CD4-positive, CD25-positive, alpha-beta regulatory T cell (primary cell): ENCODE data around the gene IGF1R. TPM values are rescaled to one million over a fixed set of nuclear protein-coding genes. Genes with fewer than 3 reads are reported as not detected.
A peak's percentile ranks its signal among the peaks of the same experiment; 100 is the strongest.

Experiments used
- ATAC-seq, 2 donors: fragments of 150-1000 bp; cut with Tn5 transposase; one replicate each; pipeline ENCODE4 v1.10.0; 2021; ENCODE audit warnings: low read depth in 2 of 2, moderate number of reproducible peaks in 2 of 2, moderate library complexity in 1 of 2
- DNase-seq, 3 donors: peaks; one replicate each; pipeline versions ENCODE4 v3.0.0 to v3.0.0-alpha.2; 2012 to 2022; ENCODE audit warnings: mixed read lengths in 1 of 3
- H3K27ac ChIP-seq: one replicate; pipeline ENCODE4 v1.7.0; 2013; ENCODE audit warnings: mild to moderate bottlenecking, low read length; ENCODE audit not compliant: insufficient read depth, poor library complexity, severe bottlenecking
- H3K27me3 ChIP-seq: one replicate; pipeline ENCODE4 v1.7.0; 2013; ENCODE audit warnings: low read length; ENCODE audit not compliant: control insufficient read depth, insufficient read depth
- H3K36me3 ChIP-seq: one replicate; pipeline ENCODE4 v1.7.0; 2013; ENCODE audit warnings: mild to moderate bottlenecking, low read length, moderate library complexity; ENCODE audit not compliant: control insufficient read depth, insufficient read depth
- H3K4me1 ChIP-seq: 2 replicates; pipeline ENCODE4 v1.7.0; 2013; ENCODE audit warnings: mild to moderate bottlenecking, low read length; ENCODE audit not compliant: insufficient read depth, control insufficient read depth, poor library complexity, severe bottlenecking
- H3K4me3 ChIP-seq: one replicate; pipeline ENCODE4 v1.7.0; 2013; ENCODE audit warnings: low read depth, mild to moderate bottlenecking, low read length, moderate library complexity
- H3K9me3 ChIP-seq, 2 experiments: 1 replicate in 1 of 2; 2 replicates in 1 of 2; pipeline ENCODE4 v1.7.0; 2013; ENCODE audit warnings: low read length in 2 of 2, mild to moderate bottlenecking in 1 of 2, moderate library complexity in 1 of 2; ENCODE audit not compliant: control insufficient read depth in 2 of 2
- H3K27ac Mint-ChIP-seq, 3 donors: one replicate each; pipeline ENCODE4 v1.8.0; 2020 to 2022; ENCODE audit warnings: mild to moderate bottlenecking in 3 of 3, mixed read lengths in 3 of 3, moderate library complexity in 2 of 3
- H3K27me3 Mint-ChIP-seq: one replicate; pipeline ENCODE4 v1.8.0; 2022; ENCODE audit warnings: mild to moderate bottlenecking, mixed read lengths
- H3K36me3 Mint-ChIP-seq: one replicate; pipeline ENCODE4 v1.8.0; 2020; ENCODE audit warnings: mixed read lengths
- H3K4me1 Mint-ChIP-seq, 4 donors: one replicate each; pipeline ENCODE4 v1.8.0; 2020 to 2022; ENCODE audit warnings: mixed read lengths in 4 of 4, mild to moderate bottlenecking in 1 of 4
- H3K4me3 Mint-ChIP-seq, 4 donors: one replicate each; pipeline ENCODE4 v1.8.0; 2020 to 2022; ENCODE audit warnings: mild to moderate bottlenecking in 4 of 4, mixed read lengths in 4 of 4, moderate library complexity in 3 of 4
- H3K9me3 Mint-ChIP-seq, 7 donors: one replicate each; pipeline ENCODE4 v1.8.0; 2020 to 2022; ENCODE audit warnings: mixed read lengths in 7 of 7, mild to moderate bottlenecking in 3 of 7, moderate library complexity in 2 of 7
- polyA plus RNA-seq, 4 donors: library from polyadenylated mRNA; unstranded; fragments of 300-500 nt; fragmentation: Illumina TruSeq; gene quantifications; one replicate each; pipeline ENCODE4 v1.2.3, GENCODE V29; 2021
- total RNA-seq: library from RNA; stranded (reverse); gene quantifications from one replicate; pipeline ENCODE4 v1.2.3, GENCODE V29; 2022

Gene IGF1R
- total and polyA plus RNA-seq, 5 donors from 2014 or later: 1.6 to 14.2 (median 3.6) TPM

DNA sequence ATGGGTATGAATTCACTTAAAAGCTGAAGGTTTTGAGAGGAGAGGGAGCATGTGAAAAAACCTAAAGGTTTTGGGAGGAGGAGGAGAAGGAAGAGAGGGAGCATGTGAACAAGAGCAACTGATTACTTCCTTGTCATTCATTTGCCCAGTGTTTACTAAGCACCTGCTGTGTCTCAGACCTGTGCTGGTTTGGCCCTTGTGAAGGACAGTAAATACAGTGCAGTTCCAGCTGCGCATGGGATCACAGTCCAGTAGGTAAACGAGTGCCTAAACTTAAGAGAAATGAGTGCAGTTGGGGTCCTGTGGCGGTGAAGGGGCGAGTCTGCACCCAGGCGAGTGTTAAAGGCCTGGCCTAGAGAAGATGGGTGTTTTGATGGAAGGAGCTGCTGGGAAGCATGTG lies 38.6 kb downstream of the IGF1R start:
- H3K27ac Mint-ChIP-seq: peak overlapping the region in 2 of 3 donors; percentile 34

GRCh38 chr15:98689431-98689861 lies 41.1 kb downstream of the IGF1R start:
- peaks cover 0 to 78% (median 11%) of the 10 kb centered on the region in 4 donors for H3K4me1 Mint-ChIP-seq
- ATAC-seq: no peak
- peaks cover 3% of the 10 kb centered on the region for H3K4me1 ChIP-seq
- no peaks in the 10 kb centered on the region for H3K36me3 Mint-ChIP-seq
- no peaks in the 10 kb centered on the region for H3K27me3 ChIP-seq
- no peaks in the 10 kb centered on the region for H3K9me3 ChIP-seq
- no peak for DNase-seq
- H3K27me3 Mint-ChIP-seq: no peaks in the 10 kb centered on the region
- no peak overlapping the region for H3K4me3 Mint-ChIP-seq
- no peak overlapping the region for H3K27ac Mint-ChIP-seq
- no peak overlapping the region for H3K27ac ChIP-seq
- H3K36me3 ChIP-seq: no peaks in the 10 kb centered on the region
- no peak overlapping the region for H3K4me3 ChIP-seq
- no peaks in the 10 kb centered on the region for H3K9me3 Mint-ChIP-seq

More for the DNA sequence above, 38.6 kb downstream of the IGF1R start:
- Mint-ChIP-seq H3K36me3 (no peaks in the 10 kb centered on the region), H3K4me3 (peak overlapping the region in 1 of 4 donors; percentile 45), H3K9me3 (no peaks in the 10 kb centered on the region), H3K4me1 (peaks cover 0 to 80% (median 12%) of the 10 kb centered on the region in 4 donors), H3K27me3 (no peaks in the 10 kb centered on the region)
- Histone ChIP-seq H3K27me3 (no peaks in the 10 kb centered on the region), H3K4me3 (no peak overlapping the region), H3K36me3 (no peaks in the 10 kb centered on the region), H3K27ac (no peak overlapping the region), H3K9me3 (no peaks in the 10 kb centered on the region), H3K4me1 (peaks cover 3% of the 10 kb centered on the region)
- DNase-seq: no peak
- ATAC-seq: no peak

DNA sequence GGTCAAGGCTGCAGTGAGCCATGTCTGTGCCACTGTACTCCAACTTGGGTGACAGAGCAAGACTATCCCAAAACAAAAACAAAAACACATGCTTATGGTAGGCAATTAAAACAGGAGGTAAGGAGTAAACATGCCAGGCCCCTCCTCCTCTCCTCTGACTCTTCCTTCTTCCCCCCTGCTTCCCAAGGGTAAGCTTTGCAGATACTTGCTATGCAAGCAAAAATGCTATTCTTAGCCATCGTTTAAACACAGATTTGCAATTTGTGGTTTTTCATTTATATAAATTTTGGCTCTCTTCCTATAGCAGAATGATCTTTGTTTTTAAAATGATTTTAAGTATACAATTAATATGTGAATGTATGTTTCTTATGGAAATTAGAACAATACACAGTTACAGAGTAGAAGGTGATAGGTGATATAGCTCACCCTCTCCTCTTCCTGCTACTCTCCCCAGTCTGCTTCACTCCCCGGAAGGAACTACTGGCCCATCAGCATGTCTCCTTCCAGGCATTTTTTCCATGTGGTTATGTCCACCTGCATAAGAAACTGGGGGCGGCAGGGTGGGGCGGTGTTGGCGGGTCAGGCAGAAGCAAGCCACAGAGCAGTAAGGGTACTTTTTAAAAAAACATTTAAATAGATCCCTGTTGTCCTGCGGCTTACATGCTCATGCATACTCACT lies 42.1 kb downstream of the IGF1R start:
- Histone ChIP-seq H3K27me3 (no peaks in the 10 kb centered on the region), H3K4me3 (no peak overlapping the region), H3K9me3 (no peaks in the 10 kb centered on the region), H3K27ac (no peak overlapping the region), H3K36me3 (no peaks in the 10 kb centered on the region), H3K4me1 (peaks cover 7% of the 10 kb centered on the region)
- peak overlapping the region in 1 of 3 donors; percentile 60 for H3K27ac Mint-ChIP-seq
- DNase-seq: no peak
- no peaks in the 10 kb centered on the region for H3K9me3 Mint-ChIP-seq
- peaks cover 0 to 80% (median 13%) of the 10 kb centered on the region in 4 donors for H3K4me1 Mint-ChIP-seq
- no peak overlapping the region for H3K4me3 Mint-ChIP-seq
- H3K27me3 Mint-ChIP-seq: no peaks in the 10 kb centered on the region
- H3K36me3 Mint-ChIP-seq: no peaks in the 10 kb centered on the region
- ATAC-seq: no peak

DNA sequence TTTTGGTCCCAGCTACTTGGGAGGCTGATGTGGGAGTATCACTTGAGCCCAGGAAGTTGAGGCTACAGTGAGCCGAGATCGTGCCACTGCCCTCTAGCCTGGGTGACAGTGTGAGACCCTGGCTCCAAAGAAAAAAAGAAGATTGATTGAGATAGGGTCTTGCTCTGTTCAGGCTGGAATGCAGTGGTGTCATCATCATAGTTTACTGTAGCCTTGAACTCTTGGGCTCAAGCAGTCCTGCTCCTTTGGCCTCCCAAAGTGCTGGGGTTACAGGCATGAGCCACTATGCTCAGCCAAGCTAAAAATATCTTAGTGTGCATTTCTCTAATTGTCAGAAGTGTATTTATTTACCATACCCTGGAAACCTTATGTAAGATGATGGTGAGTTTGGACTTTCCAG lies 43.9 kb downstream of the IGF1R start:
- Mint-ChIP-seq H3K27me3 (no peaks in the 10 kb centered on the region), H3K4me3 (no peak overlapping the region), H3K9me3 (peaks cover 0 to 4% (median 0%) of the 10 kb centered on the region in 7 donors), H3K27ac (no peak overlapping the region), H3K36me3 (no peaks in the 10 kb centered on the region), H3K4me1 (peaks cover 4 to 86% (median 18%) of the 10 kb centered on the region in 4 donors)
- H3K4me1 ChIP-seq: peaks cover 4% of the 10 kb centered on the region
- no peak for DNase-seq
- H3K4me3 ChIP-seq: no peak overlapping the region
- H3K36me3 ChIP-seq: no peaks in the 10 kb centered on the region
- H3K9me3 ChIP-seq: no peaks in the 10 kb centered on the region
- no peaks in the 10 kb centered on the region for H3K27me3 ChIP-seq
- no peak overlapping the region for H3K27ac ChIP-seq
- ATAC-seq: no peak

DNA sequence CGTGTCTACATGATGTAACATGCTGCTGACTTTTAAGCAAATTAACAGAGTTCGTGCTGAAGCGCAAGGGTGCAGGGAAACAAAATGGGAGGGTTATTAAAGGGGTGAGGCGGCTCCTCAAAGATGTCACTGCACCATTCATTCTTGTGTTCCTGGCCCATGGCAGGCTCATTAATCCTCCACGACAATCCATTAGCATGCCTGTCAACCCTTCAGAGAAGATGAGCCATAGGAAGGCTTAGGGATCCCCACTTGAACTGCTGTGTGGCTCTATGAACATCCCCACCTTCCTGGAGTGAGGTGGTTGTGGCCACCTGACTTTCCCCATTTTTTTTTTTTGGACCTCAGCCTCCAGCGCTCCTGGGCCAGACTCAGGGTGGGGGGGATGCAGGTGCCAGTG lies 45.8 kb downstream of the IGF1R start:
- Mint-ChIP-seq H3K4me3 (peak overlapping the region in 2 of 4 donors; percentile 11 to 32), H3K9me3 (peaks cover 0 to 4% (median 0%) of the 10 kb centered on the region in 7 donors), H3K27me3 (no peaks in the 10 kb centered on the region), H3K4me1 (peaks cover 4 to 84% (median 23%) of the 10 kb centered on the region in 4 donors), H3K27ac (no peak overlapping the region), H3K36me3 (no peaks in the 10 kb centered on the region)
- no peaks in the 10 kb centered on the region for H3K36me3 ChIP-seq
- no peak for DNase-seq
- H3K27ac ChIP-seq: no peak overlapping the region
- ATAC-seq: no peak
- H3K4me1 ChIP-seq: peaks cover 4% of the 10 kb centered on the region
- H3K9me3 ChIP-seq: no peaks in the 10 kb centered on the region
- H3K27me3 ChIP-seq: no peaks in the 10 kb centered on the region
- H3K4me3 ChIP-seq: no peak overlapping the region

DNA sequence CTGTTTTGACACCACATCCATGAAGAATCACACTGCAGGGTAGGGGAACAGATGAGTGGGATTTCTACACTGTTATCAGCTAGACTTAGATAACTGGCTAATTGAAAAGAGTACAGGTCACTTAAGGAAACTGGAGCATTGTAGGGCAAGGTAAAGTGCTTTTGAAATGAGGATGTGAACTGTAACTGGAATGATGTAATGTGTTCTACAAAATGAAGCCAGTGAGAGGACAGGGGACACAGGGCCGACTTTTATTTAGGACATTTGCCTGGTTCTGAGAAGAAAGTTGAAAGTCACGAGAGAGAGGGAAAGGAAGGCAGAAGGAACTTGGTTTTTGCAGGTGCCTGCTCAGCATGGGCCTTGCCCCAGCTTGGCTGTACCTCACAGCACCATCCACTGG lies 50.5 kb downstream of the IGF1R start:
- Mint-ChIP-seq H3K9me3 (peaks cover 0 to 4% (median 0%) of the 10 kb centered on the region in 7 donors), H3K27ac (peak overlapping the region in 2 of 3 donors; percentile 37 to 47), H3K4me1 (peaks cover 4 to 90% (median 27%) of the 10 kb centered on the region in 4 donors), H3K4me3 (peak overlapping the region in 3 of 4 donors; percentile 3 to 67 (median 16)), H3K27me3 (no peaks in the 10 kb centered on the region), H3K36me3 (no peaks in the 10 kb centered on the region)
- DNase-seq (no peak), ATAC-seq (no peak)
- H3K9me3 ChIP-seq: no peaks in the 10 kb centered on the region
- no peak overlapping the region for H3K4me3 ChIP-seq
- H3K27me3 ChIP-seq: no peaks in the 10 kb centered on the region
- H3K4me1 ChIP-seq: peaks cover 4% of the 10 kb centered on the region
- H3K36me3 ChIP-seq: no peaks in the 10 kb centered on the region
- no peak overlapping the region for H3K27ac ChIP-seq

DNA sequence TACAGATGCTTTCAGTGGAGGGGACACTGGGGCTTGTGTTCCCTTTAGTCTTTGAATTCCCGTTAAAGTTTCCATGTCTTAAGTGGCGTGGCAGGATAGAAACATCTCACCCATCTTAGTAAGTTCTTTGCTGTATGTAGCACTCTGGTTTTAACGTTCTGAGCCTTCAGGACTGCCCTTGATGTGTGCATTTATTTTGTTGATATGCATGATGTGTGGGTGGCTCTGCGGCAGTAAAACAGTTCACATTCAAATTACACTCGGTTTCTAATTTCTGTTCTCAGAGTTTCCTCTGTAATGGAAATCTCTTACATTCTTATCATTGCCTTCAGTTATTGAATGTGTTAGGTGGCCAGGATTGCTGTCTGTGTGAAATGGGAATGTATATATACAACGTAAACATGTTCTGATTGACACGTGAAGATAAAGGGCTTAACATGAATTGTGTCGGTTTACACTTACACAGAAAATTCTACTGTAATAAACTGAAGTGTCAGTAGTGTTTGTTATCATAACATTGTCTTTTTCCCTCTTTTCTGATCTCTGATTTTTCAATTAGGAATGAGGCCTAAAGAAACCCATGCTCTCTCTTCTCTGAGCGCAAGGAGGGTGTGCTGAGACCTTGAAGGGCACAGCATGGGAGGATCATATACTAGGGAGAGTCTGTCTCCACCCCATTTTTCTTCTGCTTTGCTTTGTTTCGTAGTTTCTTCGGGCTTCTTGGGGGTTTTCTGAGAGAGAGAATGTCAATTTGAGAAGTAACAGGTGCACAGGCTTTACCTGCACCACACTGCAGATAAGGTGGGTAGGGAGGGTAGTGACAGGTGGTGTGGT lies 51.5 kb downstream of the IGF1R start:
- no peaks in the 10 kb centered on the region for H3K27me3 ChIP-seq
- Mint-ChIP-seq H3K27ac (peak overlapping the region; percentile 2 to 79 (median 34)), H3K4me3 (peak overlapping the region in 2 of 4 donors; percentile 3 to 67), H3K4me1 (peaks cover 4 to 80% (median 23%) of the 10 kb centered on the region in 4 donors), H3K27me3 (no peaks in the 10 kb centered on the region), H3K36me3 (no peaks in the 10 kb centered on the region), H3K9me3 (peaks cover 0 to 4% (median 0%) of the 10 kb centered on the region in 7 donors)
- H3K9me3 ChIP-seq: no peaks in the 10 kb centered on the region
- H3K4me3 ChIP-seq: no peak overlapping the region
- ATAC-seq: no peak
- H3K27ac ChIP-seq: no peak overlapping the region
- H3K4me1 ChIP-seq: peaks cover 3% of the 10 kb centered on the region
- DNase-seq: no peak
- no peaks in the 10 kb centered on the region for H3K36me3 ChIP-seq
